GM10847 (cell line): Measurements from ENCODE around the gene METTL16.

Source experiments
- POLR2A ChIP-seq: IDR thresholded peaks from 2 replicates; pipeline ENCODE4 v1.6.1; 2011; ENCODE audit not compliant: insufficient read length; ENCODE audit errors: extremely low read depth

The METTL16 gene

DNA sequence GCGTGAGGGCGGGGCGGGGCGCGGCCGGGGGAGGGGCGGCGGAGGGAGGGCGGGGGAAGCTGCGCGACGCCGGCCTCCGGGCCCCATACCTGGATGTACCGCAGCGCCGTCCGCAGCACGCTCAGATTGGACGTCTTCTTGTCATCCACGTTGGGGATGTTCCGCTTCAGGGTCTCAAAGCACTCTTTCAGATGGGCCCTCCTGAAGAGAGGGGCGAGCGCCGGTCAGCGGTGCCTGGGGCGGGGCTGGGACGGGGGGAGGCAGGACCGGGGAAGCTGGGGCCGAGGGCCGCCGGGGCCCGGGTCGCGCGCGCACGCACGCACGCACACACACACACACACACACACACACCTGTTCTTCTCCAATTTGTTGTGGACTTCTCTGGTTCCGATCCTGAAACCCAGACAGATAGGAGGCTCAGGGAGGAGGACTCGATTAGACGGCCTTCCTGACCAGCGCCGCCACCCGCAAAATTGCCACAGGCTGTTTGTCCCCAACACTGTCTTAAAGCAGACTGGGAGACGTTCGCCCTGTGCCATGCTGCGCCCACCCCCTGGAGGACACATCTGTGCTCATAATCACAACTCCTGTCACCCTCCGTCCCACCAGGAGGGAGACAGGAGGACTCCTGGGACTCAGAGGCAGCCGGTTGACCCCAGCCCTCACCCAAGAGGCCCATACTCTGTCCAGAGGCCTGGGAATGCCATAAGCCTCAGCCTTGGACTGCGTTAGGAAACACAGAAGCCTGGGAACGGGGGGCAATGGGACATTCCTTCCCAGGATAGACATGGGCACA, 117.5 kb downstream of the METTL16 start:
- peak; percentile 1 for TF ChIP-seq POLR2A

DNA sequence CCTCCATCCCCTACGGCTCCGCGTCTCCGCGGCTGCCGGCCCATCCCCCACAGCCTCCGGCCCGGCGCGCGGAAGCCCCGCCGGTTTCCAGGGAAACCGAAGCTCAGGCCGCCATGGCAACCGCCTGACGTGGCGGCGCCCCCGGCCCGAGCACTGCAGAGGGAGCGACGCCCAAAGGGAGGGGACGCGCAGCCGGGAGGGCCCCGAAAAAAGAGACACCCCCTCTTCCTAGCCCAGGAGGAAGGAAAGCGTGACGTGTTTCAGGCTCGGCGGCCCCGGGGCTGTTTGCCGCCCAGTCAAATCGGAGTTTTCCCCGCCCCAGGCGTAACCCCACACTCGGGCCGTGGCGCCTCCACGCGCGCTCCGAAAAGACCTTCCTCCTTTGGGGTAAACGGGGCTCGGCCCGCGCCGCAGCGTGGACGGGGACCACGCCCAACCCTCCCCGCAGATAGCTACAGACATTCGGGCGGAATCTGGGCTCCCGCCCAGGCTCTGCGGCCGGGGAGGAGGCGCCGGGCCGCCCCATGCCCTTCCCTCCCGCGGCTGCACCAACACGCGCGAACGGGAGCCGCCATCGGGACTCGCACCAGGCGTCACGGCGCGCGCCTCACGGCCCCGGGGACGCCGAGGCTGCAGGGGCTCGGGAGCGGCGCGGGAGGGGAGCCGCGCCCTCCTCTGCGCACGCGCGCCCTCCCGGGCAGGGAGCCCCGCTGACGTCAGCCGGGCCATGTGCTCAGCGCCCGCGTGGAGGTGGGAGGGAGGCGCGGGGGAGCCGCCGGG, 118.3 kb downstream of the METTL16 start:
- TF ChIP-seq POLR2A: peak; percentile 46

DNA sequence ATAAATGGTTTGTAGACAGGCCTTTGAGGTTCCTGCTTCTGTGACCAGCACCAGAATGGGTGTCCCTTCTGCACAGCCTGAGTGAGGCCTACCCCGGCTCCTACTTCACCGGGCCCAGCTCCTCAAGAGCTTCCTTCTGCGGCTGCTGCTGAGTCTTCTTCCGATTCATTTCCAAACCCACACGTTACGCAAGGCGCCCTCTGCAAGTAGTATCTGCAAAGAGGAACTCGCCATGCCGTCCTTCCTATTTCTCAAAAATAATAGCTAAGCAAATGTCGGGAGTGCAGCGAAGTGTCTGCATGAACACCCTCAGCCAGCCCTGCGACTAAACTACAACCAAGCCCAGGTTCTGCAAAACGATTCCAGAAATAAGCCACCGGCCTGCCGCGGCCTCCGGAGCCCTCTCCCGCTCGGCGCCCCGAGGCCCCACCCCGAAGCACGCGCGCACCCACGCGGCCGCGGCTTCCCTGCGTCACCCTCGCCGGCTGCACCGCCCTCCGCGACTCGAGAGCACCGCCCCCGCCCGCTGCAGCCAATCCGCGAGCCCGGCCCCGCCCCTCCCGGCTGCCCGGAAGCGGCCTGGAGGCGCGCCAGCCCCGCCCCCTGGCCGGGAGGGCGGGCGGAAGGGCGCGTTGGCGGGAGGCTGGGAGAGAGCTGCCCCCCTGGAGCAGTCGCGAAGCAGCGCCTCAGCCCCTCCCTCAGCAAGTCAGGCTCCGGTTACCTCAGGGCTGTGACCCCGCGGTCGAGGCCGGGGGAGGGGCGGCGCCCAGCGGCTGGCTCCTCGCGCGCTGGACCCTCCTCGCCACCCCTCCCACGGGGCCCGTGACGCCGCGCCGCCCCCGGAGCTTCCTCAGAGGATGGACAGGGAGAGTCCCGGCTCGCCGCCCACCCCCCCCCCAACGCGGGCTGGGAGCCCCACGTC, 119.2 kb downstream of the METTL16 start:
- TF ChIP-seq POLR2A: peak; percentile 54

- TF ChIP-seq POLR2A: no peak
Observed at GRCh38 chr17:2391597-2392251, 120.0 kb downstream of the METTL16 start.

DNA sequence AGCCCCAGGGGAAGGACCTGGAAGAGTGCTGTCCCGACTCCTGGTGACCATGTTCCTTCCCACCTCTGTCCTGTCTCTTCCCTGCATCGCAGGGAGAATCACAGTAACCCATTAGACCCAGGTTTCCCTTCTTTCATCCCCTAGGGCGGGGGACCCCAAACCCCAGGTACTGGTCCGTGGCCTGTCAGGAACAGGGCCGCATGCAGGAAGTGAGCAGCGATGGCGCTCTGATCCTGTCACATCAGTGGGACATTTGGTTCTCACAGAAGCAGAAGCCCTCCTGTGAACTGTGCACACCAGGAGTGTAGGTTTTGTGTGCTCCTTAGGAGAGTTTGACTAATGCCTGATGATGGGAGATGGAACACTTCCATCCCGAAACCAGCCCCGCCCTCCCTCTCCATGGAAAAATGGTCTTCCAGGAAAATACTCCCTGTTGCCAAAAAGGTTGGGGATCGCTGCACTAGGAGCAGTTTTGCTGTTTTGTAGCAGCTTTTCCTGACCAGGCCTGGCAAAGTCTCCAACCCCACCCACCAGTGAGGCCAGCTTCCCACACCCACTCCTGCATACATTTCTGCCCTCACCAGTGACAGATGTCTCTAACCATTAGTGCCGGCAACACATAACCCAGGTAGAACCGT, 121.4 kb downstream of the METTL16 start:
- no peak for TF ChIP-seq POLR2A

- TF ChIP-seq POLR2A: no peak
Observed at GRCh38 chr17:2388683-2389055, 123.0 kb downstream of the METTL16 start.

- no peak for TF ChIP-seq POLR2A
Observed at GRCh38 chr17:2388020-2388682, 123.5 kb downstream of the METTL16 start.

DNA sequence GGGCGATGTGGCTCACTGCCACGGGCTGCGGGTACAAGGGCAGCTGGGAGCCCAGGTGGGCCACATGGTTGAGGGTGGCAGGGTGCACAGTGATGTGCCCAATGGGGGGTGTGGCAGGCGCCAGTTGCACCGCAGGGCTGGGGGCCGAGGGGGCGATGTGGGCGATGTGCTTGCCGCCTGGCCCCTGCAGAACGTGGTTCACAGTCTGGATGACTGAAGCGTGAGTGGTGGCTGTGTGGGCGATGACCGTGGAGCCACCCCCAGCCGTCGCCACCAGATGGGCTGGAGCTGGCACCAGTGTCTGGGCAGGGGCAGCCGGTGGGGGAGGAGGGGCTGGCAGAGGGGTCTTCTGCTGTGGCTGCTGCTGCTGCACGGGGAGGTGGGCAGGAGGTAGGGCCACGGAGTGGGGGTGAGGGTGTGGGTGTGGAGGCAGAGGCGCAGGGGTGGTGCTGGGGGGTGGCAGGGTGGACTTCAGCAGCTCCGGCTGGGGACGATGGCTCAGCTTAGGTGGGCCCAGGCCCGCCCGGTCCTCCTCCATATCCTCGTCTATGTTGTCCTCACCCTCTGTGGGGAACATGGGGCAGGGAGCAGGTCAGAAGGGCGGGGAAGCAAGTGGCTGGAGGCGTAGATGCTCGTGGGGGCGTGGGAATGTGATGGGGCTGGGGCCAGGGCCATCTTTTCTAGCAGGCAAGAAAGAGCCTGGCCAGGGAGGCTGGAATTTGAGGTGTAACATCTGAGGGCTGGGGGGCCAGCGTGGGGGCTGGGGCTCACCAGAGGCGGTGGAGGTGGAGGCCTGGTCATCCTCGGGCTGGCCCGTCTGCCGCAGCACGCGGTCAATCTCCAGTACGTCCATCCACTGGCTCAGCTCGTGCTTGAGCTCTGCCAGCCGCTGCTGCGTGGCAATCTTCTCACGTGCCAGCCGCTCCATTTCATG, 124.3 kb downstream of the METTL16 start:
- no peak for TF ChIP-seq POLR2A

DNA sequence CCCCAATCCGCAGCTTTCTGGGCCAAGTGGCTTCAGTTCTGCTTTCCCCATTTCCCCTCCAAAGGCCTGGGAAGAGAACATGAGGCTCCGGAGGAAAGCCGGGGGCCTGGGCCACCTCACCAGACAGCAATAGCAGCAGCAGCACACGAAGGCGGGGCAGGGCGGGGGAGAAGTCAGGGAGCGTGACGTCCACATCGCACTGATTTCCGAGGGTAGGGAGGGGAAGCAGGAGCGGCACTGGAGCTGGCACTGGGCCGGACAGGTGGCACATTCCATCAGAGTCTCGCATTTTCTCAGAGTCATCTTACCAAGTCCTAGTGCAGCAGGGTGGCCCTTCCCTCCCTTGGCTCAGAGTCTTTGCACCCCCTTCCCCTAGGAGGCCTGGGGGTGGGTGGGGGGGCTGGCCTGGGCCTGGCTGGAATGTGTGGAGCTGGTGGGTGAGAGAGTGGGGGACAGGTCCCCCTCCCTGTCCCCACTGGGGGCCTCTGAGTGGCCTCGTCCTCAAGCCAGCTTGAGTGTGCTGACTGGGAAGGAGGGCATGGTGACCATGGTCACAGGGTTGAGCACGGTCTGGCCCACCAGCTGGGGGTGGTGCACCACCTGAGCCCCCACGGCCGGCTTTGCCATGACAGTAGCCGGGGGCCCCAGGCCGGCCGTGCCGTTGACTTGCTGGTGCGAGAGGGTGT, 125.1 kb downstream of the METTL16 start:
- TF ChIP-seq POLR2A: no peak

DNA sequence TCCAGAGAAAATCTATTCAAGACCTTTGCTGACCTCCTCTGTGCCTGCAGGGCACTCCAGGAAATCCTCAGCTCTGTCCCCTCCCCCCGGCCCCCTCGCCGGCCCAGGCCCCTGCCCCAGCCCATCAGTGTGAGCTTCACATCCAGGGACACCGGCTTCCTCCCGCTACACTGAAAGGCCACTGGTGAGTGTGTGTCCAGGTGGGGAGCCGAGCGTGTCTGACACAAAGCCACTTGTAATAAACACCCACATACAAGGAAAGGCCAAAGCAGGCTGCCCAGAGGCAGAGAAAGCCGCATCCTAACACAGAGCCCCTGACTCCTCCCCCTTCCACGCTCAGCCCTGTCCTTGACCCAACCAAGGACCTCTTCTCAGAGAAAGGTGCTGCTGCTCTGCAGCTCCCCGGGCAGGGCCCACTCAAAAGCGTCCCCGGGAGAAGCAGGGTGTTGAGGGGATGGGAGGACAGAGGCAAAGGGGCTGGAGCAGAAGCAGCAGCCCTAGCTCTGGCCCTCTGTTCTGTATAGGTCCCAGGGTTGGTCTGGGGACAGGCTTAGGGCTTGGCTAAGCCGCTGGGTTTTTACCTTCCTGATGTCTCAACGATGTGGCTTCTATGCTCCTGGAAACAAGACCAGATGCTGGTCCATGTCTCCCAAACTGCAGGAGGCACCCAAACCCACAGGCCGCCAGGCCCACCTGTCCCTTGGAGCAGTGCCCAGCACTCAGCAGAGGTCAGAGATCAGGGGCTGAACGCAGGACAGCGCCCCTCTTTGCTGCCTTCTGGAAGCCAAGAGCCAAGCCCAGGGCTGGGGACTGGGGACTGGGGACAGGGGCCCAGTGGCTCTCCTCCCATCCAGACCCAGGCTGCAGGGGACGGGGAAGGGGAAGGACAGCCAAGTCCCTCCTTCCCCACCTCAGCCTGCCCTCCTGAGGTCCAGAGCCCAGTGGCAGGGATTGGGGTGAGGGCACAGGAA, 126.2 kb downstream of the METTL16 start:
- TF ChIP-seq POLR2A: no peak

- TF ChIP-seq POLR2A: no peak
Observed at GRCh38 chr17:2384439-2385127, 127.1 kb downstream of the METTL16 start.
